K562 (cell line): ENCODE data around the gene HAP1. TPM values are rescaled to one million over a fixed set of nuclear protein-coding genes. Genes with fewer than 3 reads are reported as not detected.

Source experiments
- ATAC-seq: fragments of 200-7000 bp; cut with Tn5 transposase; 3 replicates; pipeline ENCODE4 v1.9.1; 2020; ENCODE audit warnings: moderate library complexity
- BruUV-seq: library from RNA; stranded (reverse); fragments of 400-500 nt; replicated peaks from 2 replicates; lab custom pipeline; 2021; lab: Mats Ljungman, UMichigan
- CTCF ChIA-PET: fragments of 300-600 bp; formaldehyde crosslinking; extraction: SDS; loops from one replicate; lab custom pipeline; 2021; ENCODE audit warnings: low intra/inter-chr PET ratio; lab: Yijun Ruan, JAX
- POLR2A ChIA-PET: fragments of 300-600, 350-650 bp; sonication (Branson Sonifier 250); formaldehyde crosslinking; extraction: SDS; loops from one replicate; lab custom pipeline; 2021; ENCODE audit warnings: antibody characterized with exemption, inconsistent platforms; lab: Yijun Ruan, JAX
- DNase-seq, 4 experiments: peaks; one replicate each; pipeline versions ENCODE4 v3.0.0 to v3.0.0-alpha.2; 2011 to 2018; ENCODE audit warnings: low spot score in 3 of 4, mixed read lengths in 3 of 4; ENCODE audit errors: extremely low read depth in 1 of 4
- FAIRE-seq: peaks from 2 replicates; lab custom pipeline; 2011; peaks lifted over from hg19 to GRCh38; lab: Jason Lieb, UNC
- H2AFZ ChIP-seq: 2 replicates; pipeline ENCODE4 v1.6.0; 2011; ENCODE audit warnings: low read depth, low read length, control low read depth, inconsistent platforms
- H3K27ac ChIP-seq: fragments of 200-600 bp; 3 replicates; pipeline ENCODE4 v1.8.0; 2011; ENCODE audit warnings: low read depth, mild to moderate bottlenecking, control low read depth, inconsistent platforms, low read length, moderate library complexity, mixed read lengths; ENCODE audit errors: extremely low read depth
- H3K27me3 ChIP-seq, 2 experiments: fragments of 300-600 bp in 1 of 2; 2 replicates in 1 of 2; 3 replicates in 1 of 2; pipeline versions ENCODE4 v1.6.0 to v1.8.0; 2011; ENCODE audit warnings: inconsistent platforms in 2 of 2, low read length in 2 of 2, mild to moderate bottlenecking in 1 of 2, mixed read lengths in 1 of 2, moderate library complexity in 1 of 2; ENCODE audit not compliant: control insufficient read depth in 2 of 2, insufficient read depth in 2 of 2
- H3K36me3 ChIP-seq: fragments of 300-600 bp; 3 replicates; pipeline ENCODE4 v1.8.0; 2011; ENCODE audit warnings: mild to moderate bottlenecking, low read length, inconsistent platforms; ENCODE audit not compliant: control insufficient read depth, insufficient read depth
- H3K4me1 ChIP-seq, 2 experiments: fragments of 200-600 bp in 1 of 2; replicated peaks in 1 of 2; 2 replicates in 1 of 2; 3 replicates in 1 of 2; pipeline versions ENCODE4 v1.5.1 to v1.8.0; 2011; ENCODE audit warnings: inconsistent platforms in 2 of 2, low read length in 2 of 2, mild to moderate bottlenecking in 1 of 2, mixed read lengths in 1 of 2, moderate library complexity in 1 of 2; ENCODE audit not compliant: control insufficient read depth in 2 of 2, insufficient read depth in 2 of 2
- H3K4me2 ChIP-seq: 2 replicates; pipeline ENCODE4 v1.6.1; 2011; ENCODE audit warnings: low read length, control low read depth, inconsistent platforms, mixed read lengths; ENCODE audit not compliant: insufficient read depth
- H3K4me3 ChIP-seq: fragments of 200-600 bp; sonication (generic), shearing (Covaris generic); 2 replicates; pipeline ENCODE4 v1.5.1; 2016; ENCODE audit warnings: control low read depth, inconsistent platforms
- H3K79me2 ChIP-seq: fragments of 200-600 bp; 3 replicates; pipeline ENCODE4 v1.8.0; 2011; ENCODE audit warnings: low read length, inconsistent platforms; ENCODE audit not compliant: control insufficient read depth, insufficient read depth
- H3K9ac ChIP-seq, 2 experiments: 2 replicates each; pipeline versions ENCODE4 v1.6.0 to v1.6.1; 2011; ENCODE audit warnings: low read depth in 2 of 2, low read length in 2 of 2, control low read depth in 1 of 2, inconsistent platforms in 1 of 2, mild to moderate bottlenecking in 1 of 2, mixed read lengths in 1 of 2; ENCODE audit not compliant: insufficient read depth in 1 of 2
- H3K9me1 ChIP-seq: one replicate; pipeline ENCODE4 v1.6.0; 2011; ENCODE audit warnings: inconsistent platforms, mild to moderate bottlenecking, low read length, moderate library complexity; ENCODE audit not compliant: control insufficient read depth, insufficient read depth
- H3K9me3 ChIP-seq: replicated peaks from 2 replicates; pipeline ENCODE4 v1.5.1; 2011; ENCODE audit warnings: low read depth, low read length, inconsistent platforms; ENCODE audit not compliant: control insufficient read depth, insufficient read depth
- H4K20me1 ChIP-seq: replicated peaks from 2 replicates; pipeline ENCODE4 v1.6.1; 2011; ENCODE audit warnings: low read length, inconsistent platforms, mixed read lengths; ENCODE audit not compliant: control insufficient read depth, insufficient read depth
- CAMTA2 ChIP-seq: fragments of 250-450 bp; sonication (Bioruptor Pico); conservative IDR thresholded peaks from 2 replicates; pipeline ENCODE4 v1.5.1; 2022
- CBX1 ChIP-seq: sonication (generic); IDR thresholded peaks from 2 replicates; pipeline ENCODE4 v1.6.1; 2016; ENCODE audit warnings: antibody characterized with exemption, low read depth, mild to moderate bottlenecking
- CHD2 ChIP-seq: IDR thresholded peaks from 2 replicates; pipeline ENCODE4 v1.6.1; 2011; ENCODE audit warnings: low read depth, low read length
- POLR2AphosphoS2 ChIP-seq: IDR thresholded peaks from 2 replicates; pipeline ENCODE4 v1.6.1; 2012; ENCODE audit warnings: low read length, improper control_type of control experiment
- RBM22 ChIP-seq: fragments of 200-400 bp; formaldehyde crosslinking; IDR thresholded peaks from 2 replicates; pipeline ENCODE4 v1.6.1; 2018; ENCODE audit warnings: low read length, low read depth; ENCODE audit not compliant: poor library complexity, severe bottlenecking
- RHOXF2B ChIP-seq: fragments of 250-450 bp; sonication (Bioruptor Pico); conservative IDR thresholded peaks from 2 replicates; pipeline ENCODE4 v1.5.1; 2021
- SIN3A ChIP-seq, 2 experiments: fragments of 150-350 bp in 1 of 2; IDR thresholded peaks; 2 replicates each; pipeline ENCODE4 v1.6.1; 2011 to 2016; ENCODE audit warnings: borderline replicate concordance in 2 of 2, low read depth in 2 of 2, low read length in 2 of 2, mild to moderate bottlenecking in 2 of 2, moderate library complexity in 2 of 2; ENCODE audit not compliant: control insufficient read depth in 1 of 2
- SPI1 ChIP-seq: IDR thresholded peaks from 2 replicates; pipeline ENCODE4 v1.6.1; 2011; ENCODE audit warnings: low read depth, low read length, control low read depth, borderline replicate concordance
- SUPT5H ChIP-seq: fragments of 450-650 bp; IDR thresholded peaks from 2 replicates; pipeline ENCODE4 v1.6.1; 2016
- YY1 ChIP-seq, 3 experiments: IDR thresholded peaks; 2 replicates each; pipeline ENCODE4 v1.6.1; 2011; ENCODE audit warnings: low read length in 2 of 3, mild to moderate bottlenecking in 2 of 3, moderate library complexity in 2 of 3, borderline replicate concordance in 1 of 3, control low read depth in 1 of 3, low read depth in 1 of 3; ENCODE audit not compliant: insufficient read depth in 3 of 3, insufficient replicate concordance in 2 of 3, control insufficient read depth in 1 of 3, insufficient read length in 1 of 3; ENCODE audit errors: extremely low read depth in 1 of 3
- ZNF165 ChIP-seq: fragments of 250-450 bp; sonication (Bioruptor Pico); IDR thresholded peaks from 2 replicates; pipeline ENCODE4 v1.4.0; 2020; ENCODE audit warnings: borderline replicate concordance
- ZNF79 ChIP-seq: fragments of 250-450 bp; sonication (Bioruptor Pico); IDR thresholded peaks from 2 replicates; pipeline ENCODE4 v1.4.0; 2020; ENCODE audit warnings: low read depth, mild to moderate bottlenecking, moderate library complexity
- ZNF830 ChIP-seq: fragments of 250-450 bp; sonication (Bioruptor Pico); IDR thresholded peaks from 2 replicates; pipeline ENCODE4 v1.5.0; 2021; ENCODE audit warnings: mild to moderate bottlenecking
- WGBS: fragments of 100-300 bp; shearing (Covaris generic); methylation state at CpG from one replicate; pipeline ENCODE4 v1.1.6; 2016; ENCODE audit warnings: low coverage, mixed read lengths; ENCODE audit not compliant: insufficient coverage; ENCODE audit errors: missing lambda C conversion rate; 5-methylcytosine and 5-hydroxymethylcytosine counted together
- in situ Hi-C: fragments of 300-500 bp; cut with MboI; formaldehyde crosslinking; loops from 4 replicates; pipeline ENCODE4 v1.15.0; 2018; ENCODE audit warnings: inconsistent platforms, mixed read lengths
- intact Hi-C: fragments of 100-400 bp; cut with micrococcal nuclease; formaldehyde crosslinking; loops from 2 replicates; pipeline ENCODE4 v1.14.2; 2022
- polyA plus RNA-seq, 8 experiments: library from polyadenylated mRNA; depleted of rRNA in 4 of 8; stranded (reverse) in 5 of 8; unstranded in 3 of 8; fragments of >200 nt; fragmentation: Nextera tagmentation in 2 of 8; fragmentation: Illumina TruSeq in 1 of 8; extraction: Ambion mirVana in 2 of 8; extraction: Trizol in 1 of 8; gene quantifications; 2 replicates each; pipeline versions ENCODE4 v1.2.1 to v1.2.3, GENCODE V29; 2011 to 2014; ENCODE audit warnings: inconsistent platforms in 1 of 8, missing spikeins in 1 of 8
- total RNA-seq, 7 experiments: library from RNA; depleted of rRNA in 6 of 7; stranded (reverse); fragments of >200 nt in 6 of 7; fragmentation: Illumina TruSeq in 2 of 7; extraction: Trizol in 2 of 7; gene quantifications; 2 replicates each; pipeline versions ENCODE4 v1.2.1 to v1.2.3, GENCODE V29; 2011 to 2021; ENCODE audit warnings: low replicate concordance in 1 of 7
- TF ChIP-seq, protein P1 (sequence below): fragments of 250-450 bp; sonication (Bioruptor Pico); IDR thresholded peaks from 2 replicates; pipeline ENCODE4 v1.5.0; 2020; ENCODE audit warnings: mild to moderate bottlenecking
- TF ChIP-seq, protein P2 (sequence below): IDR thresholded peaks from 3 replicates; pipeline ENCODE4 v1.6.1; 2011; ENCODE audit warnings: borderline replicate concordance, mild to moderate bottlenecking; ENCODE audit not compliant: insufficient read length, insufficient read depth
- TF ChIP-seq, protein P3 (sequence below): fragments of 450-650 bp; formaldehyde crosslinking; IDR thresholded peaks from 2 replicates; pipeline ENCODE4 v1.4.0; 2022; ENCODE audit warnings: missing genetic modification characterization

Gene HAP1
- total and polyA plus RNA-seq, 9 of the 15 experiments (the other 6 are each of a cell fraction or from before 2014, with no cell fraction given), result under 0.01 to 0.09 (median 0.04) TPM; not detected in 6

GRCh38 chr17:41692722-41693521 lies 41.5 kb downstream of the HAP1 start:
- Histone ChIP-seq H3K36me3 (peaks cover 53% of the 10 kb centered on the region), H3K27me3 (no peaks in the 10 kb centered on the region), H3K4me1 (peaks cover 13 to 29% of the 10 kb centered on the region in 2 experiments; a peak in 4 of 5 replicates), H4K20me1 (peaks cover 15% of the 10 kb centered on the region), H3K9me3 (no peaks in the 10 kb centered on the region), H3K27ac (peak overlapping the region; percentile 15; the same call in 1 of the 3 replicates), H3K4me3 (no peak overlapping the region), H2AFZ (no peak overlapping the region), H3K79me2 (peaks cover 31% of the 10 kb centered on the region), H3K4me2 (no peak overlapping the region), H3K9me1 (no peaks in the 10 kb centered on the region), H3K9ac (no peak overlapping the region)
- 91% methylated on average over 11 of the region's 11 CpGs for WGBS
- ChIA-PET CTCF (interaction anchor here (1.0 kb wide), 1 partner anchor 44 kb away, joined by 3 read pairs; no protein-coding TSS in a partner anchor), POLR2A (interaction anchor here (0.6 to 7.4 kb wide), 13 partner anchors 11 to 328 kb away, joined by 3 to 406 read pairs (median 4); partner anchors contain the start of gene JUP)
- ATAC-seq (no peak), FAIRE-seq (no peak), DNase-seq (no peak)
- BruUV-seq, result no TSS peak
- in situ Hi-C loops (no loop called here), intact Hi-C loops (no loop called here)
- TF ChIP-seq, protein P1, sequence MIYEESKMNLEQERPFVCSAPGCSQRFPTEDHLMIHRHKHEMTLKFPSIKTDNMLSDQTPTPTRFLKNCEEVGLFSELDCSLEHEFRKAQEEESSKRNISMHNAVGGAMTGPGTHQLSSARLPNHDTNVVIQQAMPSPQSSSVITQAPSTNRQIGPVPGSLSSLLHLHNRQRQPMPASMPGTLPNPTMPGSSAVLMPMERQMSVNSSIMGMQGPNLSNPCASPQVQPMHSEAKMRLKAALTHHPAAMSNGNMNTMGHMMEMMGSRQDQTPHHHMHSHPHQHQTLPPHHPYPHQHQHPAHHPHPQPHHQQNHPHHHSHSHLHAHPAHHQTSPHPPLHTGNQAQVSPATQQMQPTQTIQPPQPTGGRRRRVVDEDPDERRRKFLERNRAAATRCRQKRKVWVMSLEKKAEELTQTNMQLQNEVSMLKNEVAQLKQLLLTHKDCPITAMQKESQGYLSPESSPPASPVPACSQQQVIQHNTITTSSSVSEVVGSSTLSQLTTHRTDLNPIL (CRISPR knock-in tag), result 0 out of 2 replicates have a peak, but pooled peaks have one; percentile 9
- TF ChIP-seq ZNF165, result no peak
- 0 out of 2 replicates have a peak, but pooled peaks have one; percentile 43 for TF ChIP-seq CBX1
- peak; percentile 75 for TF ChIP-seq RBM22
- no peak for TF ChIP-seq ZNF79 (CRISPR knock-in tag)
- TF ChIP-seq SIN3A (IDR thresholded peaks at IDR 0.05; ENCODE audit: borderline replicate concordance in 2 of 2, control insufficient read depth in 1 of 2, low read depth in 2 of 2, low read length in 2 of 2), result 0 out of 4 replicates have a peak, but pooled peaks of 1 of the 2 experiments have one; percentile 62
- no peak for TF ChIP-seq YY1 (IDR thresholded peaks at IDR 0.05; ENCODE audit: borderline replicate concordance in 1 of 3, control insufficient read depth in 1 of 3, extremely low read depth in 1 of 3, insufficient read depth in 3 of 3, insufficient read length in 1 of 3, insufficient replicate concordance in 2 of 3, low read depth in 1 of 3, low read length in 2 of 3)
- TF ChIP-seq, protein P2, sequence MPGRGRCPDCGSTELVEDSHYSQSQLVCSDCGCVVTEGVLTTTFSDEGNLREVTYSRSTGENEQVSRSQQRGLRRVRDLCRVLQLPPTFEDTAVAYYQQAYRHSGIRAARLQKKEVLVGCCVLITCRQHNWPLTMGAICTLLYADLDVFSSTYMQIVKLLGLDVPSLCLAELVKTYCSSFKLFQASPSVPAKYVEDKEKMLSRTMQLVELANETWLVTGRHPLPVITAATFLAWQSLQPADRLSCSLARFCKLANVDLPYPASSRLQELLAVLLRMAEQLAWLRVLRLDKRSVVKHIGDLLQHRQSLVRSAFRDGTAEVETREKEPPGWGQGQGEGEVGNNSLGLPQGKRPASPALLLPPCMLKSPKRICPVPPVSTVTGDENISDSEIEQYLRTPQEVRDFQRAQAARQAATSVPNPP, result no peak
- peak; percentile 93 for TF ChIP-seq RHOXF2B (CRISPR knock-in tag)
- 0 out of 2 replicates have a peak, but pooled peaks have one; percentile 6 for TF ChIP-seq CAMTA2 (CRISPR knock-in tag)
- peak; percentile 74; the same call in 1 of the 2 replicates for TF ChIP-seq ZNF830
- TF ChIP-seq, protein P3, sequence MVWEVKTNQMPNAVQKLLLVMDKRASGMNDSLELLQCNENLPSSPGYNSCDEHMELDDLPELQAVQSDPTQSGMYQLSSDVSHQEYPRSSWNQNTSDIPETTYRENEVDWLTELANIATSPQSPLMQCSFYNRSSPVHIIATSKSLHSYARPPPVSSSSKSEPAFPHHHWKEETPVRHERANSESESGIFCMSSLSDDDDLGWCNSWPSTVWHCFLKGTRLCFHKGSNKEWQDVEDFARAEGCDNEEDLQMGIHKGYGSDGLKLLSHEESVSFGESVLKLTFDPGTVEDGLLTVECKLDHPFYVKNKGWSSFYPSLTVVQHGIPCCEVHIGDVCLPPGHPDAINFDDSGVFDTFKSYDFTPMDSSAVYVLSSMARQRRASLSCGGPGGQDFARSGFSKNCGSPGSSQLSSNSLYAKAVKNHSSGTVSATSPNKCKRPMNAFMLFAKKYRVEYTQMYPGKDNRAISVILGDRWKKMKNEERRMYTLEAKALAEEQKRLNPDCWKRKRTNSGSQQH (CRISPR knock-in tag), result peak; percentile 76; the same call in 1 of the 2 replicates
- peak; percentile 33 for TF ChIP-seq POLR2AphosphoS2
- peak; percentile 76 for TF ChIP-seq SUPT5H
- TF ChIP-seq SPI1, result no peak
- 0 out of 2 replicates have a peak, but pooled peaks have one; percentile 17 for TF ChIP-seq CHD2
